HG03565 (cell line): Measurements from ENCODE around the gene OCIAD2.
"Not testable (repeated sequence)": the region's sequence is repeated elsewhere in the genome, so short reads cannot be mapped to it uniquely, and the experiment has no call there.

ENCODE experiments used
- ATAC-seq: cut with Tn5 transposase; IDR thresholded peaks from one replicate; pipeline ENCODE4 v1.9.1; 2021; ENCODE audit warnings: mild to moderate bottlenecking, moderate library complexity; ENCODE audit not compliant: unreplicated experiment

OCIAD2 gene

GRCh38 chr4:48907706-48908477, 1.3 kb upstream of the OCIAD2 start:
- no peak for ATAC-seq

- ATAC-seq = no peak
These were observed 1.1 kb downstream of the OCIAD2 start for GRCh38 chr4:48905363-48906015.

- ATAC-seq = no peak
These were observed 1.9 kb downstream of the OCIAD2 start for GRCh38 chr4:48904541-48905142.

- no peak for ATAC-seq
These were observed 2.5 kb downstream of the OCIAD2 start for GRCh38 chr4:48904101-48904500.

- no peak for ATAC-seq
These were observed 4.3 kb downstream of the OCIAD2 start for GRCh38 chr4:48902266-48902665.

GRCh38 chr4:48901196-48901595, 5.4 kb downstream of the OCIAD2 start:
- no peak for ATAC-seq

GRCh38 chr4:48899950-48900349, 6.6 kb downstream of the OCIAD2 start:
- no peak for ATAC-seq

- ATAC-seq = no peak
These were observed 7.2 kb downstream of the OCIAD2 start for GRCh38 chr4:48899432-48899749.

- ATAC-seq = peak; percentile 68
These were observed 7.7 kb downstream of the OCIAD2 start for GRCh38 chr4:48898733-48899431.

GRCh38 chr4:48896845-48897244, 9.7 kb downstream of the OCIAD2 start:
- no peak for ATAC-seq

GRCh38 chr4:48891028-48891619, 15.4 kb downstream of the OCIAD2 start:
- no peak for ATAC-seq

- ATAC-seq = not testable (repeated sequence)
These were observed 16.8 kb downstream of the OCIAD2 start for GRCh38 chr4:48889750-48890149.

- not testable (repeated sequence) for ATAC-seq
These were observed 24.9 kb downstream of the OCIAD2 start for GRCh38 chr4:48881646-48882045.

- ATAC-seq = no peak
These were observed 26.8 kb downstream of the OCIAD2 start for GRCh38 chr4:48879561-48880442.

- ATAC-seq = no peak
These were observed 28.6 kb downstream of the OCIAD2 start for GRCh38 chr4:48877827-48878535.

- ATAC-seq = not testable (repeated sequence)
These were observed 41.9 kb downstream of the OCIAD2 start for GRCh38 chr4:48864696-48865095.

- no peak for ATAC-seq
These were observed 42.8 kb downstream of the OCIAD2 start for GRCh38 chr4:48863728-48864127.

GRCh38 chr4:48862661-48863060, 43.9 kb downstream of the OCIAD2 start:
- no peak for ATAC-seq

GRCh38 chr4:48862038-48862437, 44.5 kb downstream of the OCIAD2 start:
- no peak for ATAC-seq

- ATAC-seq = no peak
These were observed 48.4 kb downstream of the OCIAD2 start for GRCh38 chr4:48858130-48858529.
